ENCODE measurements around the gene CAPN9. TPM values are rescaled to one million over a fixed set of nuclear protein-coding genes. Genes with fewer than 3 reads are reported as not detected.

CAPN9 gene
- total RNA-seq, 4 donors from 2014 or later, result not detected

GRCh38 chr1:230806552-230806951 lies 59.4 kb downstream of the CAPN9 start:
- TF ChIP-seq POLR2A (IDR thresholded peaks at IDR 0.05) (no peak), CTCF (IDR thresholded peaks at IDR 0.05) (no peak)
- no peak for DNase-seq
- intact Hi-C loops (cut with DNase I), result loop anchor here (5.0 kb wide), 1 partner anchor 61 kb away; the partner anchor contains the start of gene C1orf198
- Histone ChIP-seq H3K27ac (no peak overlapping the region), H3K4me3 (replicated peaks in 1 of 3) (no peak overlapping the region), H3K36me3 (no peaks in the 10 kb centered on the region), H3K27me3 (no peaks in the 10 kb centered on the region), H3K4me1 (peaks cover 0 to 2% of the 10 kb centered on the region in 2 donors), H3K9me3 (no peaks in the 10 kb centered on the region)
- WGBS, 2 donors, result 92 to 96% methylated on average over 2 of the region's 2 CpGs

GRCh38 chr1:230807029-230807428 lies 59.8 kb downstream of the CAPN9 start:
- Histone ChIP-seq H3K27me3 (no peaks in the 10 kb centered on the region), H3K27ac (peak overlapping the region in 1 of 3 donors; percentile 0), H3K4me3 (replicated peaks in 1 of 3) (no peak overlapping the region), H3K4me1 (no peaks in the 10 kb centered on the region), H3K9me3 (no peaks in the 10 kb centered on the region), H3K36me3 (no peaks in the 10 kb centered on the region)
- intact Hi-C loops (cut with DNase I), result loop anchor here (5.0 kb wide), 1 partner anchor 60 kb away; the partner anchor contains the start of gene C1orf198
- WGBS, 2 donors, result 39 to 64% methylated on average over 2 to 5 of the region's 5 CpGs
- peak; percentile 72 to 85 for DNase-seq
- TF ChIP-seq CTCF (IDR thresholded peaks at IDR 0.05) (no peak), POLR2A (IDR thresholded peaks at IDR 0.05) (no peak)

DNA sequence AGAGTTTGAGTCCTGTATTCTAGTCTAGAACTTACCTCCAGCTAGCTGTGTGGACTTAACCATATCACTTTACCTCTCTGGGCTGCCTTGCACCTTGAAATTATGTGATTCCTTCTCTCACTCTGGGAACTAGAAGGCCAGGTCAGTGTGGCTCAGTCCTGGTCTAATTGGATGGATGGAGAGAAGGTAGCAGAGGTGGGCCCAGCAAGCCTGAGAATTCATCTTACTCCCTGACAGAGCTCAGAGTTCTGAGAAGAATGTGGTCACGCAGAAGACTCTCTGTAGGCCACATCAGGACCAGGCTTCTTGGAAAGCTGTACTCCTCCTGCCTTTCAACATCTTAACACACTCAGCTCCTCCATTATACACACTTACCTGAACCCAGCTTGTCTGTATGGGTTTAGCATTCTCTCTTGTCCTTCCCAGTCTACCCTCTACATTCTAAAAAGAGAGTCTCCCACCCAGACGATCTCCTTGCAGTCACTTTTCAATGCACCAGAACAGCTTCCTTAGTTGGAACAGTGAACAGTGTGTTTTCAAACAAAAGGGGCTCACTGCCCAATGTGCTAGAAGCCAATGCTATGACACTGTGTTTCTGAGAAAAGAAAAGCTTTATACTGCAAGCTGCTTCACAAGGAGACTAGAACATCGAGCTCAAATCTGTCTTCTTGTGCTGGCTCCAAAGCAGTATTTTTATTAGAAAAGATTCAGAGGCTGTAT lies 60.5 kb downstream of the CAPN9 start:
- Histone ChIP-seq H3K36me3 (no peaks in the 10 kb centered on the region), H3K9me3 (no peaks in the 10 kb centered on the region), H3K27me3 (no peaks in the 10 kb centered on the region), H3K4me1 (no peaks in the 10 kb centered on the region), H3K4me3 (replicated peaks in 1 of 3) (no peak overlapping the region), H3K27ac (peak overlapping the region in 1 of 3 donors; percentile 0)
- TF ChIP-seq POLR2A (IDR thresholded peaks at IDR 0.05), result no peak
- TF ChIP-seq CTCF (IDR thresholded peaks at IDR 0.05), result no peak
- no peak for DNase-seq
- intact Hi-C loops (cut with DNase I), result loop anchor here (5.0 kb wide), 1 partner anchor 60 kb away; the partner anchor contains the start of gene C1orf198
- WGBS, 2 donors, result 58 to 75% methylated on average over 3 of the region's 3 CpGs

- WGBS, 2 donors, result 68 to 94% methylated on average over 4 of the region's 4 CpGs
- TF ChIP-seq POLR2A (IDR thresholded peaks at IDR 0.05), result no peak
- H3K4me1 ChIP-seq, result no peaks in the 10 kb centered on the region
- H3K27me3 ChIP-seq, result no peaks in the 10 kb centered on the region
- intact Hi-C loops (cut with DNase I), result loop anchor here (5.0 kb wide), 1 partner anchor 59 kb away; the partner anchor contains the start of gene C1orf198
- no peaks in the 10 kb centered on the region for H3K9me3 ChIP-seq
- DNase-seq, result no peak
- no peaks in the 10 kb centered on the region for H3K36me3 ChIP-seq
- no peak overlapping the region for H3K4me3 ChIP-seq (replicated peaks in 1 of 3)
- H3K27ac ChIP-seq, result no peak overlapping the region
Observed at GRCh38 chr1:230808281-230808872, 61.2 kb downstream of the CAPN9 start.

GRCh38 chr1:230809256-230809990 lies 62.2 kb downstream of the CAPN9 start:
- Histone ChIP-seq H3K4me1 (no peaks in the 10 kb centered on the region), H3K9me3 (no peaks in the 10 kb centered on the region), H3K27ac (no peak overlapping the region), H3K36me3 (no peaks in the 10 kb centered on the region), H3K4me3 (replicated peaks in 1 of 3) (no peak overlapping the region), H3K27me3 (no peaks in the 10 kb centered on the region)
- intact Hi-C loops (cut with DNase I), result loop anchor here (5.0 kb wide), 1 partner anchor 58 kb away; the partner anchor contains the start of gene C1orf198
- WGBS, 2 donors, result 84 to 85% methylated on average over 8 of the region's 8 CpGs
- TF ChIP-seq CTCF (IDR thresholded peaks at IDR 0.05) (no peak), POLR2A (IDR thresholded peaks at IDR 0.05) (no peak)
- peak in 1 of 2 donors; percentile 19 for DNase-seq

All from thyroid gland (tissue), 4 donors.